ENCODE data around the gene KIF26B. TPM values are rescaled to one million over a fixed set of nuclear protein-coding genes. Genes with fewer than 3 reads are reported as not detected.

The KIF26B gene
- total RNA-seq, 2 experiments from 2014 or later = not detected

DNA sequence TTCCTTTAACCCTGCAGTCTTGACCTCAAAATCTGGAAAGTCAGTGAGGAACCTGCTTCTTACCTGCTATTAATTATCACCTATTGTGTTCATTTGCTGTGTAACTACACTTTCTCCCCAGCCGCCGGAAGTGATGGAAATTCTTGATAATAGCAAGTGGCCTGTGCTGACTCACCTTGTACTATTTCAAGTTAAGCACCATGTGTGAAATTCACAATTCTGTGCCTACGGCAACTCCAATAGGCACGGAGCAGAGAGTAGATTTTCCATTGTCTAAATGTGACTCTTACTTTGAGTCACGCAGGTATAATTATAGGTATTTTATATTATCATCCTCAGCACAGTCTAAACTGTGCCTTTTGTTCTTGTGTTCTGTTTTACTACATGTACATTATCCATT lies 466.8 kb downstream of the KIF26B start:
- H3K27ac Mint-ChIP-seq = no peak overlapping the region
- H3K9me3 Mint-ChIP-seq = no peaks in the 10 kb centered on the region
- no peaks in the 10 kb centered on the region for H3K36me3 Mint-ChIP-seq (ENCODE audit: low read depth)
- POLR2A ChIA-PET = no interaction called here
- no peak overlapping the region for H3K4me3 Mint-ChIP-seq
- no peaks in the 10 kb centered on the region for H3K27me3 Mint-ChIP-seq
- peaks cover 2% of the 10 kb centered on the region for H3K4me1 Mint-ChIP-seq
- no peak for DNase-seq
- CTCF ChIA-PET = no interaction called here

DNA sequence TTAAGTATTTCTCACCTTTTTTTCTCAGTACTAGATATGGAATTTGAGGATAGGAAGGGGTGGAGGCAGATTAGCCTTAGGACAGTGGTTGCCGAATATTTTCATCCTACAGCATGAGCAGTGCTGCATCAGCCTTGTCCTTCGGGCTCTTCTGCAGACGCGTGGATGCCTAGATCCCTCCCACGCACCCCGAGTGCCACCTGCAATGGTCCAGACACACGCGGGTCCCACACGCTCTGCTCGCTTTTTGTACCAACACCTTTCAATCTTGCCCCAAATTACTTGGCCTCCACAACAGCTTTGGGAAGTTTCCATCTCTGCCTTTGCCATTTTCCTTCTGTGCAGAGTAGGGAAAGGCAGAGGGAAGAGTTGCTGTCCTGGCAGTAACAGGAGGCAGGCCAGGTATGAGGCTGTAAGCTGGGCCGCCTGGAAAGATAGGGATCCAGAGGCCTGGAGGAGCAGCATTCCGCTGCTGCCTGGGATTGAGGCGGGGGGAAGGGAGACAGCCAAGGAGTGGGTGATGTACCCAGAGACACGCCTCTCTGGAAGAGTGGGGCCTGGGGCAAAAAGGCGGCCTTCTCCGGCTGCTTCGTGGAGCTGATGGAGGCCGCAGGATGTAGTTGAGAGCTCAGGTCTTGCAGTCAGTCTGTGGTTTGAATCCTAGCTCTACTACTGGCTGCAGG lies 467.7 kb downstream of the KIF26B start:
- Mint-ChIP-seq H3K4me3 (no peak overlapping the region), H3K27ac (no peak overlapping the region), H3K9me3 (peaks cover 4% of the 10 kb centered on the region), H3K27me3 (no peaks in the 10 kb centered on the region), H3K4me1 (peaks cover 2% of the 10 kb centered on the region), H3K36me3 (ENCODE audit: low read depth) (no peaks in the 10 kb centered on the region)
- ChIA-PET CTCF (no interaction called here), POLR2A (no interaction called here)
- DNase-seq = no peak

DNA sequence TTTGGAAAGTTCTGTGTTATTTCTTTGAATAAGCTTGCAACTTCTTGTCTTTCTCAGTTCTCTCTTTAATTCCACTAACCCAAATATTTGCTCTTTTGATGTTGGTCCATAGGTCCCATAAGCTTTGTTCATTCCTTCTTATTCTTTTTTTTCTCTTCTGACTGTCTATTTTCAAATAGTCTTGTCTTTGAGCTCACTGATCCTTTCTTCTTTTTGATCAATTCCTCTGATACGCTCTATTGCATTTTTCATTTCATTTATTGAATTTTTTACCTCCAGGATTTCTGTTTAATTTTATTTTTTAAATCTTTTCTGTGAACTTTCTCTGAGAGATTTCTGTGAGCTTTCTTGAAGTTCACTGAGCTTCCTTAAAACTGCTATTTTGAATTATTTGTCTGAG lies 486.6 kb downstream of the KIF26B start:
- ChIA-PET CTCF (no interaction called here), POLR2A (no interaction called here)
- Mint-ChIP-seq H3K9me3 (peaks cover 22% of the 10 kb centered on the region), H3K36me3 (ENCODE audit: low read depth) (no peaks in the 10 kb centered on the region), H3K4me3 (no peak overlapping the region), H3K4me1 (no peaks in the 10 kb centered on the region), H3K27me3 (no peaks in the 10 kb centered on the region), H3K27ac (no peak overlapping the region)
- no peak for DNase-seq

DNA sequence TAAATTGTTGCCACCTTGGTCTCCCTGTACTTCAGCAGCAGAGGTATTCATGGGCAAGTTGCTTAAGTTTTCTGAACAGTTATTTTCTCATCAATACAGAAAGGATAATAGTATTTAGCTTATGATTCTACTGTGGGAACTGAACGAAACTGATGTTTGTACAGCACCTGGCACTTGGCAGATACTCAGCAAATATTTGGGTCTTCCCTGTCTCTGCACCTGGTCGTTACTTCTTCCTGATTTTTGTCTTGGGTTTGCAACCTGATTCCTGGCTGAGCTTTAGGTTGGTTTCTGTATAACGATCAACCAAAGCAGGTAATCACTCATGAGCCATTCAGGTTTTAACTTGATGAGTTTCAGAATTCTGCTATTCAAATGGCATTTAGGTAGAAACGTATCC lies 490.6 kb downstream of the KIF26B start:
- Mint-ChIP-seq H3K4me3 (no peak overlapping the region), H3K36me3 (ENCODE audit: low read depth) (no peaks in the 10 kb centered on the region), H3K27ac (no peak overlapping the region), H3K27me3 (peaks cover 3% of the 10 kb centered on the region), H3K9me3 (peaks cover 20% of the 10 kb centered on the region), H3K4me1 (no peaks in the 10 kb centered on the region)
- CTCF ChIA-PET = no interaction called here
- POLR2A ChIA-PET = no interaction called here
- DNase-seq = no peak

DNA sequence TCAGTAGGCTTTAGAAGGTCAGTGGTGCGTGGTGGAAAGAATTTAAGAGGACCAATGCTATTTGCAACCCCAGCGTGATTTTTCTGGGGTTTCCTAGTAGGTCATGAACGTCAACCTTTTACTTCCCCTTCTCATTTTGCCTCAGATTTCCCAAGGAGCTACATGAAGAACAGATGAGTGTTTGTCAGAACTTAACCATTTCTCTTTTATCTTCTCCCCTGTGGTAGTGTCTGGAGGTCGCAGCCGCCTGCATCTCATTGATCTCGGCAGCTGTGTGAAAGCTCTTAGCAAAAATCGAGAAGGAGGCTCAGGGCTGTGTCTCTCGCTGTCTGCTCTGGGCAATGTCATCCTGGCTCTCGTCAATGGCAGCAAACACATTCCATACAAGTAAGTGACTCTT lies 491.1 kb downstream of the KIF26B start:
- Mint-ChIP-seq H3K36me3 (ENCODE audit: low read depth) (no peaks in the 10 kb centered on the region), H3K4me3 (no peak overlapping the region), H3K27me3 (peaks cover 3% of the 10 kb centered on the region), H3K4me1 (no peaks in the 10 kb centered on the region), H3K9me3 (peaks cover 20% of the 10 kb centered on the region), H3K27ac (no peak overlapping the region)
- ChIA-PET POLR2A (no interaction called here), CTCF (no interaction called here)
- no peak for DNase-seq

DNA sequence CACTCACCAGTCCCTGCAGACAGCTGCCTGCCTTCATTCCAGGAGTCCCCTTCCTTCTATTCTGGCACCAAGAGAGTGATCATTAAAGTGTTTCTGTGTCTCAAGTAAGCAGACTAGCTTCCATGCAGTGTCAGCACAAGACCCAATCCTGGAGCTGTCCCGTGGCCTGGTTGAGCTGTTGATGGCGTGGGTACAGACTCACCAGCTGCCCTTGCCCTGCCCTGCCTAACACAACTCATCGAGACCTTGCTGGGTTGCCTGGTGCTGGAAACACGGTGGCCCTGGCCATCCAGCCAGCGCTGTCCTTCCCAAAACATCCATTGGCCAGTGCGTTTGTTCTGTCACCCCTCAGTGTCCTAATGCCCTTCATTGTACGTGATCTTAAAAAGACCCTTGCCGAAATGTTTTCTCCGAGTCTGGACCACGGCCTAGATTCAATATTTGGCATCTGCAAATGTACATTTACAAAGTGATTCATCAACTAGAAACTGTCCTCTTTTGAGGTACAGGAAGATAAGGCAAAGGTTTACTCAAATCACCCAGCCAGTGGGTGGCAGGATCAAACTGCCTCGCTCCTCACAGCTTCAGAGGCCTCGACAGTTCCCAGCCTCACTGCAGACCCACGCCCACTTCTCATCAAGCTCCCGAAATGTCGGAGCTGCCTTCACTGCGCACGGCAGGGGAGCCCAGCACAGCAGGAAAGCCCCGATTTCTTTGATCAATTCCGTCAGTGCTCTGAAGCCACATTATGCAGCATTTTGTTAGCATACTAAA lies 494.2 kb downstream of the KIF26B start:
- H3K27ac Mint-ChIP-seq = no peak overlapping the region
- POLR2A ChIA-PET = no interaction called here
- no peaks in the 10 kb centered on the region for H3K9me3 Mint-ChIP-seq
- H3K27me3 Mint-ChIP-seq = peaks cover 3% of the 10 kb centered on the region
- no peaks in the 10 kb centered on the region for H3K36me3 Mint-ChIP-seq (ENCODE audit: low read depth)
- DNase-seq = no peak
- no peak overlapping the region for H3K4me3 Mint-ChIP-seq
- CTCF ChIA-PET = interaction anchor here (1.4 kb wide), 1 partner anchor 496 kb away, joined by 3 read pairs; no protein-coding TSS in a partner anchor
- H3K4me1 Mint-ChIP-seq = no peaks in the 10 kb centered on the region

DNA sequence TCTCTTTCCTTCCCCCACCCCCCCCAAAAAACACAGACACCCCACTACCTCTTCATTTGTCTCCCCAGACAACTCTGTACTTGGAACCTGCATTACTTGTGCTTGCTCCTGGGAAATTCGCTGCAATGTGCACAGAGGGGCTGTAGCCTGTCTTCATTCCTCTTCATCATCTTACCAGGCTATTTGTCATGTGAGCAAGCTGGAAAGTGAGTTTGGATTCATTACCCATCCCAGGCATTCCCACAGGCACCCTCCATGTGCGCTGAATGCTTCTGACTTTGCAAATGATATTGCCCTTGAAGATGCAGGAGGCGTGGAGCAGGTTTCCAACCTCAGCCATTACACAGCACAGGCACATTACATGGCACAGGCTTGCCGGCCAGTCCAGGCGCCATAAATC lies 494.9 kb downstream of the KIF26B start:
- Mint-ChIP-seq H3K9me3 (no peaks in the 10 kb centered on the region), H3K27ac (no peak overlapping the region), H3K27me3 (peaks cover 3% of the 10 kb centered on the region), H3K4me3 (no peak overlapping the region), H3K4me1 (no peaks in the 10 kb centered on the region), H3K36me3 (ENCODE audit: low read depth) (no peaks in the 10 kb centered on the region)
- ChIA-PET CTCF (no interaction called here), POLR2A (no interaction called here)
- no peak for DNase-seq

DNA sequence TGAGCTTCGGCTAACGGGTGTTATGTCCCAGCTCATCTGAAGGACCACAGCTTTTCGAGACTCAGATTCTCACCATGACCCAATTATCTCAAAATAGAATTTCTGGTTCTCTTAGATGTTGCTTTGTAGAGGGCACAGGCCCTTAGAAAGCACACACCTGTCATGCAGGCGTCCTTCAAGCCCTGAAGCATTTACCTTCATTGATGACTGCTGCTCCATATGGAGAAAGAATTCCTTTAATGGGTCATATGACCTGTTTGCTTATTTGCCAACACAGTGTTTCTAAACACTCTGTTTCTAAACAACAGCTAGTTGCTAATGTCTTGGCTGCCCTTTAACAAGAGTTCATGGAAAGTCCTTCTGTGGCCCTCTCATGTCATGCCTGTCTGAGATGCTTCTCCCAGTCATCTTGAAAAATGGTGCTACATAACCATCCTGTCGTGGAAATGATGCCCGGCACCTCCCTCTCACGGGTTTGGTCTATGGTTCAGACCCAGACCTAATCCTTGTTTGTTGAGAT lies 495.7 kb downstream of the KIF26B start:
- Mint-ChIP-seq H3K4me1 (no peaks in the 10 kb centered on the region), H3K27me3 (peaks cover 3% of the 10 kb centered on the region), H3K4me3 (no peak overlapping the region), H3K9me3 (no peaks in the 10 kb centered on the region), H3K27ac (no peak overlapping the region), H3K36me3 (ENCODE audit: low read depth) (no peaks in the 10 kb centered on the region)
- ChIA-PET POLR2A (no interaction called here), CTCF (no interaction called here)
- no peak for DNase-seq

DNA sequence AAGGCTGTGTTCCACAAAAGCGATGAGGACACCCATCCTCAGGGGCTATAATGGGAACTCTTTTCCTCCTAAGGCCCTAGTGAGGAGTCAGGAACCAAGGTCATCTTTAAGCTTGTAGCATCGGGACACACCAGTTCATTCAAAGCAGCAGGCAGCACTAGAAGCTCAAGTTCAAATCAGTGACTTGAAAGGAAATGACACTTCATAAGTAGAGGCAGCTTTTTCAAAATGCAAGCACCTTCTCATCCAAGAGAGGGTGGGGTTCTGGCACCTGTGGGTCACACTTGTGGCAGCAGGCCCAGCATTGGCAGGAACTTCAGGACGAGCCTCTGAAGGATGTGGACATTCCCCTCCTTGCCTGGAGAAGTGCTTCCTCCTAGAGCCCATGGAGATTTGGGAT lies 496.3 kb downstream of the KIF26B start:
- no peak for DNase-seq
- ChIA-PET POLR2A (no interaction called here), CTCF (no interaction called here)
- H3K27me3 Mint-ChIP-seq = peaks cover 3% of the 10 kb centered on the region
- H3K4me3 Mint-ChIP-seq = no peak overlapping the region
- H3K36me3 Mint-ChIP-seq (ENCODE audit: low read depth) = no peaks in the 10 kb centered on the region
- no peaks in the 10 kb centered on the region for H3K4me1 Mint-ChIP-seq
- H3K9me3 Mint-ChIP-seq = no peaks in the 10 kb centered on the region
- no peak overlapping the region for H3K27ac Mint-ChIP-seq

DNA sequence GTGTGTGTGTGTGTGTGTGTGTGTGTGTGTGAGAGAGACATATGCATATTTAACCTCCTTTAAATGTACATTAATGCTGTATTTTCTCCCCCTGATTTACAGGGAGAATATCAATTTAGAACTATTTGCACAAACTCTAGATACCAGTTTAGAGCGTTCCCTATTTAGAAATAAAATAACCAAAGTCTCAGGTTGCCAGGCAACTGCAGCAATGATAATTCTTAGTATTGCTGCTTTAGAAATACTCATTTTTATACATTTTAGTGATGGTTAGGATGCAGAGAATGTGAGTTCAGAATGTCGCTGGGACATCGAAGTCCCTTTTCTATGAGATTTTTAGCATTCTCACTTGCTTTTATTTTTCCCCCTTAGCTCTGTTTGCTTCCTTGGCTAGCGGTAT lies 497.3 kb downstream of the KIF26B start:
- ChIA-PET POLR2A (no interaction called here), CTCF (no interaction called here)
- no peaks in the 10 kb centered on the region for H3K9me3 Mint-ChIP-seq
- DNase-seq = no peak
- H3K4me1 Mint-ChIP-seq = no peaks in the 10 kb centered on the region
- no peak overlapping the region for H3K27ac Mint-ChIP-seq
- H3K4me3 Mint-ChIP-seq = no peak overlapping the region
- peaks cover 3% of the 10 kb centered on the region for H3K27me3 Mint-ChIP-seq
- H3K36me3 Mint-ChIP-seq (ENCODE audit: low read depth) = no peaks in the 10 kb centered on the region

DNA sequence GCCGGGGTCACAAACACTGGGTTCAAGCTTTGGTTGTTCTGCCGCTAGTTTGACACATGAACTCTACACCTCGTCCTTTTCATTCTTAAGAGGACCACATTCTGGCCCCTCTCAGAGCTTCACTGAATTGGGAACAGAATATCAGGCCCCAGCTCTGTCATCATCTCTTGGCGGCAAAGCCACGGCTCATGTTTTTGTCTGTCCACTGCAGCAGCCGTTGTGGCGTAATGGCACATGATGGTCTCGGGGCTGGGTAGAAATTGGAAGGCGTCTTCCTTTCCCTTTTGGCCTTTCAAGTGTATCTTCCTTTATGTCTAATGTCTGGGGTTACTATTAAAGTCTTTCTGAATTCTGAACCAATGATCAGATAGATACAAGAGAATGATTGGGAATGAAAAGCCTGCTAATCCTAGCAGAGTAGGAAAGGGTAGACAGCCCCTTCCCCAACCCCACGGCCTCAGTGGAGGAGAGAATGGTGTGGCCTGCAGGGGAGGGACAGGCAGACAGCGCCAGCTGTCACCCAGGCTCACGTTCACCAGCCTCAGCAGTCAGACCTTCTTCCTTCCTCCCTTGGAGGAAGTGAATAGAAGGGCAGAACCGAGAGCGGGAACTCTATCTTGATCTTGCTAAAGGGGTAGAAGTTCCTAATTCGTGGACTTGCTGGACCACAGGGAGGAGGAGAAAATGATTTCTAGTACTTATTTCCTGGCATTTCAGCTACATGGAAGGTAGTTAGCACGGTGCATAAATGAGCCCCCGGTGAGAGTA lies 498.1 kb downstream of the KIF26B start:
- Mint-ChIP-seq H3K36me3 (ENCODE audit: low read depth) (no peaks in the 10 kb centered on the region), H3K4me3 (no peak overlapping the region), H3K9me3 (no peaks in the 10 kb centered on the region), H3K27ac (no peak overlapping the region), H3K27me3 (peaks cover 2% of the 10 kb centered on the region), H3K4me1 (no peaks in the 10 kb centered on the region)
- CTCF ChIA-PET = no interaction called here
- DNase-seq = no peak
- POLR2A ChIA-PET = no interaction called here

DNA sequence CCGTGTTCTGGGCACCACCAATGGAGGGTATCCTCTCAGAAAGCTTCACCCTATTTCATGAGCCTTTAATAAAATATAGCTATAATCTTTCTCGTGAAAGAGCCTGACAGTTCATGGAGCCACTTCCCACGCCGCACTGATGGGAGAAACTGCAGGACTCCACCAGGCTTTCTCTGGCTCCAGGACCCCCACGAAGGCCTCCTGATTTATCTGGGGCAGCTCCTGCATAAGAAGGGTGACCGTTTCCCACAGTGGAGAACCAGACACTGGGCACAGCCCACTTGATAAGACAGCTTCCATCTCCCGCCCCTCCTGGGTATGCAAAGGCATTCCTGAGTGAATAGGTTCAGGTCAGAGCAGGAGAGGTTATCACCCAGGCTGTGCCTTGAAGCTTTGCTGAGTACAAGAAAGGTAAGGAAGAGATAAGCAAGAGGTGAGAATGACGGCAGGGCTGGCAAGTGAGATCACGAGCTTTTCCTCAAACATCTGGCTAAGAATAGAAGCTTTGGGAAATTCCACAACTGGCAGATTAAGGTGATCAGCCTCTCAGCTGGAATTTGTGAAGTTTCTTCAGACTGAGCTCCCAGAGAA lies 499.8 kb downstream of the KIF26B start:
- Mint-ChIP-seq H3K27ac (no peak overlapping the region), H3K9me3 (peaks cover 2% of the 10 kb centered on the region), H3K4me3 (no peak overlapping the region), H3K27me3 (no peaks in the 10 kb centered on the region), H3K36me3 (ENCODE audit: low read depth) (no peaks in the 10 kb centered on the region), H3K4me1 (no peaks in the 10 kb centered on the region)
- DNase-seq = no peak
- CTCF ChIA-PET = no interaction called here
- POLR2A ChIA-PET = no interaction called here

DNA sequence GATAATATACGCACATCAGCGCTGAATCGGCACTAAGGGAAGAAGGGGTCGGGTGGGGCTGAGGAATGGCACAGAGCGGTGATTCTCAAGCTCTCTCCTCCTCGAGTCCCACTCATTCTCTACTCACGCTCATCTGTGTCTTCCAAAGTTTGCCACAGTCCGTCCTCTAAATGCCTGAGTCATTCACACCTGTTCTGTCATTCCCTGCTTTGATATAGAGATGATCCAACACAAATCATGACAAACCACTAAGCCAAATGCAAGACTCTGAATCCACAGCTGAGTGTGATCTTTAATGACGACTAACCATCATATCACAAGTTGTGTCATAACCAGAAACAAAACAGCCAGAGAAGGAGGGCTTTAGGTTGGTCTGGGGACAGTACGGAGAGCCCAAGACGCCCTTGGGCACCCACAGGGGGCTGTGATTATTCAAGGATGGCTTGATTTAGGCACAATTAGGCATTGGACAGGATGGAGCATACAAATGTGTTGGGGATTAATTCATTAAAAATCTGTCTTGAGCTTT lies 501.5 kb downstream of the KIF26B start:
- POLR2A ChIA-PET = no interaction called here
- H3K4me3 Mint-ChIP-seq = no peak overlapping the region
- DNase-seq = no peak
- H3K27me3 Mint-ChIP-seq = no peaks in the 10 kb centered on the region
- no peaks in the 10 kb centered on the region for H3K36me3 Mint-ChIP-seq (ENCODE audit: low read depth)
- CTCF ChIA-PET = no interaction called here
- no peaks in the 10 kb centered on the region for H3K4me1 Mint-ChIP-seq
- no peak overlapping the region for H3K27ac Mint-ChIP-seq
- peaks cover 2% of the 10 kb centered on the region for H3K9me3 Mint-ChIP-seq

Measured in activated CD4-positive, alpha-beta memory T cell treated with anti-CD3 and anti-CD28 coated beads, Interleukin-2, amount 10 ng/mL, durations not matched to agents 7 days and 5 days (primary cell).